G401.6 (cell line): ENCODE measurements around the gene MAPT.
"Not testable (repeated sequence)": the region's sequence is repeated elsewhere in the genome, so short reads cannot be mapped to it uniquely, and the experiment has no call there.

Source experiments
- FAIRE-seq: peaks from 2 replicates; lab custom pipeline; 2012; peaks lifted over from hg19 to GRCh38; lab: Jason Lieb, UNC

Gene MAPT

DNA sequence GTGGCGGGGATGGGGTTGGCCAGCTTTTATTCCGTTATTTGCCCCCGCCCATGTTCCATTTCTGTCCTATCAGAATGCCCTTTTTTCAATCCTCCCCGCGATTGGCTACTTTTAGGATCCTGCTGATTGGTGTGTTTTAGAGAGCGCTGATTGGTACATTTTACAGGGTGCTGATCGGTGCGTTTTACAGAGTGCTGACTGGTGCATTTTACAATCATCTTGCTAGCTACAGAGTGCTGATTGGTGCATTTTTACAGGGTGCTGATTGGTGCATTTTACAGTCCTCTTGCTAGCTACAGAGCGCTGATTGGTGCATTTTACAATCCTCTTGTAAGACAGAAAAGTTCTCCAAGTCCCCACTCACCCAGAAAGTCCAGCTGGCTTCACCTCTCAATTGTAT lies 32.2 kb upstream of the MAPT start:
- FAIRE-seq, result not testable (repeated sequence)

DNA sequence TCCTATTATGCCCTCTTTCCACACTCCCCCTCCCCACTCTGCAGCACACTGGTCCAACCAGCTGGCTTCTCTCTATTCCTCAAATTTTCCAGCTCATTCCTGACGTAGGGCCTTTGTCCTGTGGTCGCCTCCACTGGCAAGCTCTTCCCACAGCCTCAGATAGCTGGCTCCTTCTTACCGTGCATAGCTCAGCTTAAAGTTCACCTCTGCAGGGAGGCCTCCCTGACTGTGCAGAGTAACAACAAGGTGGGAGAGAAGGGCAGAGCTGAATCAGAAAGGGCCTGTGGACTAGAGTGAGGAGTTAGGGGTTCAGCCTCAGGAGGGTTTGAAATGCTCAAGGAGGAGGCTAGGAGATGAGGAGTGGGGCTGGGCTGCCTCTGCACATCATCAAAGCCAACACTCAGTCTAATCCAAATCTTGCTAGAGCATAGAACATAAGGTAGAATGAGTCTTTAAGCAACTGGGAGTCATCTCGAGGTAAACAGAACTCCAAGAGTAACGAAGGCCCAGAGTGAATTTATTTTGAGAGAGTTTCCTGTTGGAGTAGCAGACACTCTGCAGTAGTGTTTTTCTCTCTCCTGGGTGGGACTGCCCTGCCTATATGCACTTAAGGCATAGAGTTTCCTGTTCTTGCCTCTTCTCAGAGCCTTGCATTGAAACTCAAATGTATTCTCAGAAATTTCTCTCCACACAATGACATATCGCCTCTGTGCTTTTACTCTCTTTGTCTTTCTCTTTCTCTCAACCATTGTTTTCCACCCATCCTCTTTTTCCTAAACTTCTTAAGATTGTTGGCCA lies 30.3 kb upstream of the MAPT start:
- no peak for FAIRE-seq

DNA sequence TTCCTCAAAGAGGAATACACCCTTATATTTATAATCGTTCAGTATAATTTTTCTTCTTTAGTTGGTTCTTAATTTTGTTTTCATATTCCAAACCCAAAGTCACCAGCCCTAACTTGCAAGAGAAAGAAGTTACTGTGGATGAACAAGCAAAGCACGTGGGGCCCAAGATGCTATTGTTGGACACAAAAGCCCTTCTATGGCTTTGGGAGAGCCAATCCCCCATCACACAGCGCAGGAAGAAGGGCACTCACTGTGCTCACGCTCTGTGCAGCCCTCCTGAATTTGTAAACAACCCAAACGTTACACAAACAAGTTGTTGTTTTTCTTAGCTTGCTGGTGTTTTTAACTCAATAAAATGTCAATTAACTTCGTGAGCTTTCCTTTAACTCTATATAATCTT lies 27.2 kb upstream of the MAPT start:
- FAIRE-seq, result no peak

DNA sequence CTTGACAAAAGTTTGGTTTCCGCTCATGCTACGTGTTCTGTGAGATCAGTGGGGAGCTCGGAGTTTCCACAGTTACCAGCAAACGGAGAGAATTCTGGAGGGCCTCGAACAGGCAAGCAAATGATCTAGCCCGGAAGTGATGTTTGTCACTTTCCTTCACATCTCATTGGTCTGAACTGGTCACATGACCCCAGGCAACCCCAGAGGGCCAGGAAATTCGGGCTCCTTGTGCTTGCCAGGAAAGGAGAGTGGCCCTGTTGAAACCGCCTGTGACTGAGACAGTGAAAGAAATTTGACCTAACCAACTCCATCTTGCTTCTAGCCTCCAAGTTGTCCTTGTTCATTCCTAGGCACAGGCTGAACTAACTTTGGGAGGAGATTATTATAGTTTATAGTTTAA lies 26.7 kb upstream of the MAPT start:
- no peak for FAIRE-seq

DNA sequence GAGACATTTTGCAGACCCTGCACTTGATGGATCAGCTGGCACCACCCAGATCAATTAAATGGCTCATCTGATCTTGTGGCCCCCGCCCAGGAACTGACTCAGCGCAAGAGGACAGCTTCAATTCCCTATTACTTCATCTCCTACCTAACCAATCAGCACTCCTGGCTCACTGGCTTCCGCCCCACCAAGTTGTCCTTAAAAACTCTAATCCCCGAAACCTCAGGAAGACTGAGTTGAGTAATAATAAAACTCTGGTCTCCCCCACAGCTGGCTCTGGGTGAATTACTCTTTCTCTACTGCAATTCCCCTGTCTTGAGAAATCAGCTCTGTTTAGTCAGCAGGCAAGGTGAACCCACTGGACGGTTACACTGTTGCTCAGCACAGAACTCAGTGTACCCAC lies 26.1 kb upstream of the MAPT start:
- FAIRE-seq, result no peak

DNA sequence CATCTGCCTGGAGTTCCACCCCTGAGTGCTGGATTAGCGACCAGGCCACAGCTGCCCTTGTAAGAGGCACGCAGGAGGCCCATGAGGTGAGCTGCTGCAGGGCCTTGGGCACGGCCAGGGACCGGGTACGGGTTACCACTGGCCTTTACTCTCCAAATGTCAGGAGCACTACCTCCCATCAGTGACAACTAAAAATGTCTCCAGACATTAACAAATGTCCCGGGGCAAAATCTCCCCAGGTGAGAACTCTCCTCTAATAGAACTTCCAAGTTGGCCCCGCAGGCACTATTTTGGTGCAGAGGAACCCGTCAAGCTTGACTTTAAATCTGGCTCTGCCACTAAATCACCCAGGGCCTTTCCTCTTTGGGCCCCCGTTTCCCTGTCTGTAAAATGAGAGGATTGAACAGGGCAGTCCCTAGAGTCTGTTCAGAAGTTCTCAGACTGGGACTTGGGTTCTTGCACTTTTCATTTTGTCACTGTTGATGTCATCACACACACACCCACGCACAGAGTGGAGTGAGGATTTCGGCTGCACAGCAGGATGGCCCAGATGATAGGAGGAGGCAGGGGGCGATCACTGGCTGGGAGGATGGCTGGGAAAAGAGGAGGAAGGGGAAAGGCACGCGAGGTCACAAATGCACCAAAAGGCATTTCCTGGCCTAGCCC lies 24.5 kb upstream of the MAPT start:
- FAIRE-seq, result no peak

DNA sequence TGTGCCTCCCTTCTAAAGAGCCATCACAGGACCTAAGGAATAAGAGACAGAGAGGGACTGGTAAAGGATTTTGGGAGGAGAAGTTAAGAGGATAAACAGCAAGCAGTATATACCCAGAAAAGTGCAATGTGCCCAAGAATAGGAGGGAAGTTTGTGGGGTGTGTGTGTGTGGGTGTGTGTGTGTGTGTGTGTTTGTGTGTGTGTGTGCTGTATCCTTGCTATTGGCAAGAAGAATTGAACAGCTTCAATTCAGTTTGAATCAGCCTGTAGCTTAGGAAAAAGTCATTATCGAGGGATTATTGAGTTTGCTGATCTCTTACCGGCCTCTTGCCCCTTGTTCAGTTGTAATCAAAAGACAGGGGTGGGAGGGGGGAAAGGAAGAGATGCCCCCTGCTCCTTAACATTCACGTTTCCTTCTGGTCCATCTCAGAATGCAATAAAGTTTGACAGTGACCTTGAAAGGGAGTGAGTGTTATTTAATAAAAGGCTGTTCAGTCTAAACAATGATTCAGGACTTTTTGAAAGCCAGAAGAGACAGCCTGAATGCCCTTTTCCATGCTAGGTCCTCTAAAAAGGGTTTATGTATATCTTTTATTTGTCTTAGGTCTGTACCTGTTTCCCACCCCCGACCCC lies 23.9 kb upstream of the MAPT start:
- FAIRE-seq, result no peak

DNA sequence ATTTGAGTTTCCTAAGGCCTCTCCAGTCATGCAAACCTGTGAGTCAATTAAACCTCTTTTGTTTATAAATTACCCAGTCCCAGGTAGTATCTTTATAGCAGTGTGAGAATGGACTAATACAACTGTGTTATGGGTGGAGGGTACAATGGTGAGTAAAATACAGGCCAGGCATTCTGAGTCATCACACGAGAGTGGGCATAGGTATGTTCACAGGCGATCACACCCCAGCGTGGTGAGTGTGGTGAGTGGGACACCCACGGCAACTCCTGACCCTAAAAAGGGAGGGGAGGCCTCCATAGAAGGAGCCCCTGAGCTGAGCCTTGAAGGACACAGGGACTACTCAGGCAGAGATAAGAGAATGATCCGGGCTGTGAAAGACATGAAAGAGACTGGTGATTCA lies 22.6 kb upstream of the MAPT start:
- no peak for FAIRE-seq

DNA sequence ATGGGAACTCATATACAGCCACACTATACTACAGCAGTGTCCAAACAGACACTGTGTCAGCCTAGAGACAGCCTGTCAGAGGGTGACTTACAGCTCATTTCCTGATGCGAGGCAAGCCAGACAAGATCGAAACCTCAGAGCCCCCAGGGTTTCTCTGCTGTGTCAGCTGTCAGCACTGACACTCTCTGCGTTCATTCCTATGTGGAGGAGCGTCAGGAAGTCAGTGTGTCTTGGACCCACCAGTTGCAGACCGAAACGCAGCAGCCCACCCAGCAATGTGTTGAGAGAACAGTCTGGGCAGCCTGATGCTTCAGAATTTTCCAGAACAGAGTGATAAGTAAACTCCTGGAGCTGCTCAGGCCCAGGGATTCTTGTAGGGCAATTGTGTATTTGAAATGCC lies 20.6 kb upstream of the MAPT start:
- FAIRE-seq, result no peak

DNA sequence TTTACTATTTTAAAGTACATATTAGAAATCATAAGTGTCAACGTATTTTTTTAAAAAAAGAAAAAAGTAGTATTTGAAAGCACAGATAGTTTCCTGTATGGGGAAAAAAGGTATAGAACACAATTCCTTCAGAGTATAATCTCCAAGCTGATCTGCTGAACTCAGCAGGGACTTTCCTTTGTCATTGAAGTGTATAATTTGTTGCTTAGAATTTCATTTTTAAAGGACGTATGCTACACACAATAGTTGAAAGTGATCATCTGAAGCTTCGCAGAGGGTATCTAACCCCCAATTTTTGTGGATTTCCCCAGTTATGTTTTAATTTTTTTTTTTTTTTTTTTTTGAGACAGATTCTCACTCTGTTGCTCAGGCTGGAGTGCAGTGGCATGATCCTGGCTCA lies 20.2 kb upstream of the MAPT start:
- FAIRE-seq, result no peak

DNA sequence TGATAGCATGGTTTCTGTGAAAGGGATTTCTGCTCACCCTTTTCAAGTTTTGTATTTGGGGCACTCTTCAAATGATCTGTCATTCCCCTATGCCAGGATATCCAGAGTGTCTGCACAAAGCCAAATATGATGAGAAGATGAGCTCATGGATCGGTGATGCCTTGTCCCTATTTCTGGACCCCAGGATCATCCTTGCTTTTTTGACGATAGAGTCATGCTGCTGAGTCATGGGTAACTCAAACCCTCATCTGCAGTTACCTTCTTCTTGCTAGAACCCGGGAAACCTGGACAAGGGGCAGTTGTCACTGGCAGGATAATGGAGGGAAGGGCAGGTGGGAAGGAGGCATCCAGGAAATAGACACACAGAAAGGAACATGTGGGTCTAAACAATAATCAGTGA lies 17.8 kb upstream of the MAPT start:
- no peak for FAIRE-seq

DNA sequence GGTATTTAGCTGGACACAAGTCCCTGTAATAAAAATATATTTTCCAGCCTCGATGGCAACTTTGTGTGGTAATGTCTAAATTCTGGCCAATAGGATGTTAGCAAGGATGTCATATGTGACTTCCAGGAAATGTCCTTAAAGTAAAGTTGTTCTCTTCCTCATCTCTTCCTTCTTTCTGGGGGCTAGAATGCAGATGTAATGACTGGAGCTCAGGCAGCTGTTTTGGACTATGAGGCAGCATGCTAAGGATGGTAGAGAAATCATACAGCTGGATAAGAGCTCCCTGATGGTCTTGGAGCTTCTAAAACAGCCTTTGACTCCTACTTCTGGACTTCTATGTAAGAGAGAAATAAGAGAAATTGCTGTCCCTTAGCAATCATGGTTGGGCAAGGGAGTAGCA lies 16.9 kb upstream of the MAPT start:
- no peak for FAIRE-seq

DNA sequence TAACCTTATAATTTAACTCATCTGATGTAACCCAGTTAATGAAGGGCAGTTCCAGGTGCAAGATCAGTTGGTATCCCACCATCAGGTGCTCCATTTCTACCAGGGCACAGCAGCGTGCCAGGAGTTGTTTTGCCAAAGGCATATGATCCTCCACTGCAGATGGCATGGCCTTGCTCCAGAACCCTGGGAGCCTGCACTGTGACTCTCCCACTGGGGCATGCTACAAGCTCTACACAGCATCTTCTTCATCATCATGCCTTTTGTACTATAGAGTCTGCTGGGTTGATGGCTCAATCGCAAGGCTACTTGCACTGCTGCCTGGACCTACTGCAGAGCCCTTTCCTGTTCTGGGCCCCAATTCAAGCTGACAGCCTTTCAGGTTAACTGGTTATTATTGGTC lies 11.3 kb upstream of the MAPT start:
- FAIRE-seq, result no peak

DNA sequence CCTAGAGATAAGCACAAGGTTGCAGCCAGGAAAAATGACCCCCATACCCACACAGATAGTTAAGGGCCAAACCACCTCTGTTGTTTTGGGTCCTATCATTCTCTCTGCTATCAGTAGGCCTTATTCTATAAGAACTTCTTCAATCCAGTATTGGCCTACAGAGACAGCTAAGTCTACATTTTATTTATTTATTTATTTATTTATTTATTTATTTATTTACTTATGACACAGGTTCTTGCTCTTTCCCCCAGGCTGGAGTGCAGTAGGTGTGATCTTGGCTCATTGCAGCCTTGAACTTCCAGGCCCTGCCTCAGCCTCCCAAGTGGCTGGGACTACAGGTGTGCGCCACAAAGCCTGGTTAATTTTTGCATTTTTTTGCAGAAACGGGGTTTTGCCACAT lies 7.5 kb upstream of the MAPT start:
- no peak for FAIRE-seq

DNA sequence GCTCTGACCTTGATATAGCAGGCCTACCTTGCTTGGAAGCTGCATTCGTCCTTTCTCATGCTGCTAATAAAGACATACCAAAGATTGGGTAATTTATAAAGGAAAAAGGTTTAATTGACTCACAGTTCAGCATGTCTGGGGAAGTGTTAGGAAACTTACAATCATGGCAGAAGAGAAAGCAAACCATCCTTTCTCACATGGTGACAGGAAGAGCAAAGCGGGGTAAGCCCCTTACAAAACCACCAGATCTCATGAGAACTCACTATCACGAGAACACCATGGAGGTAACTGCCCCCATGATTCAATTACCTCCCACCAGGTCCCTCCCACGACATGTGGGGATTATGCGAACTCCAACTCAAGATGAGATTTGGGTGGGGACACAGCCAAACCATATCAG lies 6.0 kb upstream of the MAPT start:
- no peak for FAIRE-seq

DNA sequence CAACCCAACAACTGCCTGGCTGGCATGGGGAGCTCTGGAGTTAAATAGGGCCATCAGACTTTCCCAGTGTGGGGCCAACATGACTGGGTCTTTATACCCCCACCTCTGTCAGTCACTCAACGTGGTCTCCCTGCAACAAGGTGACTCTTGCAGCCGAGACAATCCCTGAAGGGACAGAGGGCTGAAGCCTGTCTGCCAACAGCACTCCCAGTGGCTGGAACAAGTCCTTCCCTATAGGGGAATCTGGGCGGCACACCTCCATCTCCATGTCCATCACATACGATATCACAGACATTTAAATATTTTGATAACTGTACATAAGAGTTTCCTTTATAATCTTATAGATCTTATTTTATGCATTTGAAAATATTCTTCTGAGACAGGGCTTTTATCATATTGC lies 4.8 kb upstream of the MAPT start:
- no peak for FAIRE-seq

DNA sequence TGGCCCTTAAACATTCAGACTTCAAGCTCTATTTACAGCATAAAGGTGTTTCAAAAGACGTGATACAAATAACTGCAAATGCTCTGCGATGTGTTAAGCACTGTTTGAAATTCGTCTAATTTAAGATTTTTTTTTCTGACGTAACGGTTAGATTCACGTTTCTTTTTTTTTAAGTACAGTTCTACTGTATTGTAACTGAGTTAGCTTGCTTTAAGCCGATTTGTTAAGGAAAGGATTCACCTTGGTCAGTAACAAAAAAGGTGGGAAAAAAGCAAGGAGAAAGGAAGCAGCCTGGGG lies 681 bp upstream of the MAPT start:
- FAIRE-seq, result no peak

DNA sequence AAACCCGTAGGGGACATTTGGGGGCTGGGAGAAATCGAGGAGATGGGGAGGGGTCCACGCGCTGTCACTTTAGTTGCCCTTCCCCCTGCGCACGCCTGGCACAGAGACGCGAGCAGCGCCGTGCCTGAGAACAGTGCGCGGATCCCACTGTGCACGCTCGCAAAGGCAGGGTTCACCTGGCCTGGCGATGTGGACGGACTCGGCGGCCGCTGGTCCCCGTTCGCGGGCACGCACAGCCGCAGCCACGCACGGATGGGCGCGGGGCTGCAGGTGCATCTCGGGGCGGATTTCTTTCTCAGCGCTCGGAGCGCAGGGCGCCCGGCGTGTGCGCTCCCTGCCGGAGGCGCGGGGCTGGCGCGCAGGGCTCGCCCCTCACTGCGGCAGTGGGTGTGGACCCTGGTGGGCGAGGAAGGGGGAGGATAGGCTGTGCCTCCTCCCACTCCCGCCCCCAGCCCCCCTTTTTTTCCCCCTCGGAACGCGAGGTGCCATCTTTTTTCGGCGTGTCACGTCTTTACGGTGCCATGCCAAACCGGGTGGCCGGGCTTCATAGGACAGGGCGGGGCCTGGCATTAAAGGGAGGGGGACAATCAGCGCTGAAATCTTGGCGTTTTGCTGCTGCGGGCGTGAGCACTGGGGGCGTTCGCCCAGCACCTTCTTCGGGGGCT lies 1.1 kb downstream of the MAPT start:
- no peak for FAIRE-seq

DNA sequence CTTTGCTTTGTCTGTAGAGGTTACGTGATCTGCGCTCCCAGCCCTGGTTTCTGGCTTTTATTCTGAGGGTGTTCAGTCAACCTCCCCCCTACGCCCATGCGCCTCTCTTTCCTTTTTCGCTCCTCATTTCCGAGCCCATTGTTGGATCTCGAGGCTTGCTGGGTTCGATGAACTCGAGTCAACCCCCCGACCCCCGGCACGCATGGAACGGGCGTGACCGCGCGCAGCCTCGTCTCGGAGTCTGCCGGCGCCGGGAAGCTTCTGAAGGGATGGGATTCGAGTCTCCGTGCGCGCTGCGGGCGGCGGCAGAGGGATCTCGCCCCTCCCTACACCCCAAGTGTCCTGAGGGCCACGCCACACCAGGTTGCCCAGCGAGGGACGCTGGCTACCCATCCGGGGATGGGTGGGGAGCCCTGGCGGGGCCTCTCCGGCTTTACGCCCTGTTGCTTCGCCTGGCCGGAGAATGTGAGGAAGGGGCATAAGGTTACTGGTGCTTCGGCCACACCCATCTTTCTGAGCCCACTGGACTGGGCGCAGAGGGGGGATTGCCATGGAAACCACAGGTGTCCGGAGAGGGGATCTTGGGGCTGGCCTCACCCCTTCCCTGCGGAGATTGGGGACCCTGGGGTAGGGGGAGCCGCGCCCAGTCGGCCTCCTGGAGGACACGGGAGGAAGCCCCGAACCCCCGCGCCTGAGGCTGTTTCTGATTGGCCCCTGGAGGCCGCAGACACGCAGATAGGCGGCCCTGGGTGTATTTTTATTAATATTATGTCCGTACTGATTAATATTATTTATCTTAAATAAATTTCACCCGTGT lies 1.8 kb downstream of the MAPT start:
- no peak for FAIRE-seq

DNA sequence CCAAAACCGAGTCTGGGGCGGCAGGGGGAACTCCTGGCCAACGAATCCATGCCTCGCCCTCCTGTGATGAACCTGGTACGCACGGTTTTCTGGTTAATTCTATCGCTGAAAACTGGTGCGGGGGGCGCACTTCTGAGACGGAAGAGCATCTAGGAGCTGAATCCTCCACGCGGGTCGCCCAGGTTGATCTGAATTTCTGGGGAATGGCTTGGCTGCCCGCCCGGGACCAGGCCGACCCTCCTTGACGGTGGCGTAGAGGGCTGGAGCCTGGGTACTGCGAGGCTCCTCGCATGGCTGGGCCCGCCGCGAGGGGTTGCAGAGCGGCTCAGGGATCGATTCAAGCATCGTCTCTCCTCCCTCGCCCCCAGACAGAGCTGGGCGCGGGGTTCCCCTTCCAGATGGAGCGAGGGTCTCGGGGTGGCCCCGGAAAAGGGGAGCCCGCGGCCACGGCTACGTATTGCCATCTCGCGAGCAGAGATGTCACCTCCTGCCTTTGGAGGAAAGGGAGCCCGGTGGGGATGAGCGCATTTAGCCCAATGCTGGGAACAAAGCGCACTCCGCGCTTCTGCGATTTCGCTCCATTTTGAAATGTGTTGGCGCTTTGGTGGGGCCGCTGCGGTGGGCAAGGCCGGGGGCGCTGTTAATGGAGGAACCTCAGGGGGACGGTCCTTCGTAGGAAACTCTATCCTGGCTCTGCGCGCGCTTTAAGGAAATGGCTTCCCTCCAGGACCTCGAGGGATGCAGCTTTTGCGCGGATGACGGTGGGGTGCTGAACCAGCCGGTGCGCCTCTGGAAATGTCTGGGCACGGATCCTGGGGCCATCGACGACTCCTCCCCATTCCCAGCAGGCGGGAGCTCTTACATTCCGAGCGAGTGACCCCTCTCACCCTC lies 2.7 kb downstream of the MAPT start:
- no peak for FAIRE-seq

DNA sequence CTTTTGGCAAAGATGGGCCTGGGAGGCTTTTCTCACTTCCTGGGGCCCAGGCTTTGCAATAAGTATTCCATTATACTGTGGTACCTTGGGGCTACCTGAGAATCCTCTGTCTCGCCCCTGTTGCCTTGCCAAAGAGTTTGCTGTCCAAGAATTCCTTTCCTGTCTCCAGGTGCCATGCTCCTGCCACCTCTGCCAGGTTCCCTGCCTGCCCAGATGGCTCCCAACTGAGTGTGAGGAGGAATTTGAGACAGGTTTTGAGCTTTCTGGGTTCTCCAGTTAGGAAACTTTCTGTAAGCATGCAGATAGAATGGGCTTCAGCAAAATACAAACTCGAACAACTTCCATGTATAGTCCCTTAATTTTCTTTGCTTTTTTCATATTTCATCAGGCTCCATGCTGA lies 5.8 kb downstream of the MAPT start:
- FAIRE-seq, result no peak
